ENCODE data around the gene MFAP2. TPM values are rescaled to one million over a fixed set of nuclear protein-coding genes. Genes with fewer than 3 reads are reported as not detected.

MFAP2 gene
- total RNA-seq, 2 donors from 2014 or later = 120 to 170 TPM

GRCh38 chr1:17005365-17005740 lies 24.9 kb upstream of the MFAP2 start:
- Mint-ChIP-seq H3K9me3 (no peaks in the 10 kb centered on the region), H3K4me1 (no peaks in the 10 kb centered on the region), H3K36me3 (ENCODE audit: low read depth) (peaks cover 22% of the 10 kb centered on the region), H3K4me3 (no peak overlapping the region), H3K27ac (no peak overlapping the region), H3K27me3 (ENCODE audit: insufficient read depth) (no peaks in the 10 kb centered on the region)
- TF ChIP-seq, protein P1, sequence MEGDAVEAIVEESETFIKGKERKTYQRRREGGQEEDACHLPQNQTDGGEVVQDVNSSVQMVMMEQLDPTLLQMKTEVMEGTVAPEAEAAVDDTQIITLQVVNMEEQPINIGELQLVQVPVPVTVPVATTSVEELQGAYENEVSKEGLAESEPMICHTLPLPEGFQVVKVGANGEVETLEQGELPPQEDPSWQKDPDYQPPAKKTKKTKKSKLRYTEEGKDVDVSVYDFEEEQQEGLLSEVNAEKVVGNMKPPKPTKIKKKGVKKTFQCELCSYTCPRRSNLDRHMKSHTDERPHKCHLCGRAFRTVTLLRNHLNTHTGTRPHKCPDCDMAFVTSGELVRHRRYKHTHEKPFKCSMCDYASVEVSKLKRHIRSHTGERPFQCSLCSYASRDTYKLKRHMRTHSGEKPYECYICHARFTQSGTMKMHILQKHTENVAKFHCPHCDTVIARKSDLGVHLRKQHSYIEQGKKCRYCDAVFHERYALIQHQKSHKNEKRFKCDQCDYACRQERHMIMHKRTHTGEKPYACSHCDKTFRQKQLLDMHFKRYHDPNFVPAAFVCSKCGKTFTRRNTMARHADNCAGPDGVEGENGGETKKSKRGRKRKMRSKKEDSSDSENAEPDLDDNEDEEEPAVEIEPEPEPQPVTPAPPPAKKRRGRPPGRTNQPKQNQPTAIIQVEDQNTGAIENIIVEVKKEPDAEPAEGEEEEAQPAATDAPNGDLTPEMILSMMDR (conservative IDR thresholded peaks at IDR 0.05) = no peak
- Histone ChIP-seq H3K4me1 (ENCODE audit: control insufficient read depth, insufficient read depth, low read length) (no peaks in the 10 kb centered on the region), H3K36me3 (ENCODE audit: control insufficient read depth, insufficient read depth, low read length) (peaks cover 30% of the 10 kb centered on the region), H3K27me3 (ENCODE audit: control insufficient read depth, insufficient read depth, low read length, poor library complexity, severe bottlenecking) (no peaks in the 10 kb centered on the region), H3K9me3 (ENCODE audit: control insufficient read depth, low read length) (no peaks in the 10 kb centered on the region), H3K27ac (ENCODE audit: low read depth, low read length) (no peak overlapping the region), H3K9ac (ENCODE audit: extremely low read depth, low read length, poor library complexity, severe bottlenecking) (no peak overlapping the region), H3K4me3 (ENCODE audit: low read length) (no peak overlapping the region)
- no peak for DNase-seq
- WGBS, 2 experiments (ENCODE audit: insufficient coverage in 1 of 2, insufficient read length in 1 of 2) = 94 to 96% methylated on average over 12 to 19 of the region's 19 CpGs

DNA sequence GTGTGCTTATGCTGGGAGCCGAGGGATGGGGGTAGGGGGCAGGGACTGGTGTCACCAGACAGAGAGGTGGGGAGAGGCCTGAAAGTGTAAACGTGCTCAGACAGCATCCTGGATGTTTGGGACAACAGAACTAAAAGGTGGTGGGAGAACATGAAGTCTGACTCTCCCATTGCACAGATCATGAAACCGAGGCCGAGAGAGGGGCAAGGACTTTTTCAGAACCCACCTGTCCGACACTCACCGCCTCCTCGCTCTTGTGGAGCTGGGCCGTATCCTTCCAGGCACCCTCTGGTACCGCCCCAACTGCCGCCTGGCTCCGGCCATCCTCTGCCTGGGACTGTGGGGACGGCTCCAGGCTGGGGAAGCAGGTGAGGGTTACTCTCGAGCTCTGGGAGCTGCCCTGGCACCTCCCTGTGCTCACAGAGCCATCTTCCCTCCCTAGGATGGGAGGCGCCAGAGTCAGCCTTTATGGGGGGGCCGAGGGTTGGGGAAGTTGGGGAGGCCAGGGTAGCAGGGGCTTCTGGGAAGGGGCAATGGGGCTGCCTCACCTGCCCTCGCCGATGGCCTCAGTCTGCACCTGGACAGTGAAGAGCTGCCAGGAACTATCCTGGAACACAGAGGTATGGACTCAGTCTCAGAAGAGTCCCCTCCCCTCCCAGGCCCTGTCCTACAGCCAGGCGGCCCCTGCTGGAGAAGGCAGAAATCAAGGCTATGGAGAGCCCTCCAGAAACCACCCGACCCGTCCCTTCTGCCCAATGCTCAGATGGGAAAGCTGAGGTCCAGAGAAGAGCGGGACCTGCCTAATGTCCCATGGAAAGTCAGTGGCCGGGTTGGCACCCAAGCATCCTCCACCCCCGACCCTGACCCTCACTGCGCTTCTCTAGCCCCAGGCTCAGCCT lies 24.3 kb upstream of the MFAP2 start:
- Histone ChIP-seq H3K36me3 (ENCODE audit: control insufficient read depth, insufficient read depth, low read length) (peaks cover 34% of the 10 kb centered on the region), H3K27me3 (ENCODE audit: control insufficient read depth, insufficient read depth, low read length, poor library complexity, severe bottlenecking) (no peaks in the 10 kb centered on the region), H3K4me3 (ENCODE audit: low read length) (no peak overlapping the region), H3K27ac (ENCODE audit: low read depth, low read length) (no peak overlapping the region), H3K4me1 (ENCODE audit: control insufficient read depth, insufficient read depth, low read length) (no peaks in the 10 kb centered on the region), H3K9ac (ENCODE audit: extremely low read depth, low read length, poor library complexity, severe bottlenecking) (no peak overlapping the region), H3K9me3 (ENCODE audit: control insufficient read depth, low read length) (no peaks in the 10 kb centered on the region)
- 91 to 96% methylated on average over 17 to 24 of the region's 24 CpGs for WGBS, 2 experiments (ENCODE audit: insufficient coverage in 1 of 2, insufficient read length in 1 of 2)
- Mint-ChIP-seq H3K4me1 (no peaks in the 10 kb centered on the region), H3K36me3 (ENCODE audit: low read depth) (peaks cover 26% of the 10 kb centered on the region), H3K27ac (no peak overlapping the region), H3K4me3 (no peak overlapping the region), H3K9me3 (no peaks in the 10 kb centered on the region), H3K27me3 (ENCODE audit: insufficient read depth) (no peaks in the 10 kb centered on the region)
- TF ChIP-seq, protein P1 (conservative IDR thresholded peaks at IDR 0.05) = peak; percentile 43
- no peak for DNase-seq

DNA sequence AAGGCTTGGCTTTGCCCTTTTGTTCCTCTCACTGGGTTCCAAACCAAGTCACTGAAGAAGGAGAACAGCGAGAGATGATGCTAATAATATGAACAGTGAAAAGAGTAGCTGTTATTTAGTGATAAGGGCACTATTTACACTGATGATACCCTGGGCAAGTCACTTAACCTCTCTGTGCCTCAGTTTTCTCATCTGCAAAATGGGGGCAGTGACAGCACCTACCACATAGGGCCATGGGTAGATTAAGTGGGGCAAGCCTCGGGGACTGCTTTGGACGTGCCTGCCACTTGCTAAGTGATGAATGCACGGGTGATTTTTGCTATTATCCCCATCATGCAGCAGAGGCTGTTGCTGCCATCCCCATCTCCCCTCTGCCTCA lies 22.1 kb upstream of the MFAP2 start:
- Histone ChIP-seq H3K4me3 (ENCODE audit: low read length) (no peak overlapping the region), H3K4me1 (ENCODE audit: control insufficient read depth, insufficient read depth, low read length) (no peaks in the 10 kb centered on the region), H3K27me3 (ENCODE audit: control insufficient read depth, insufficient read depth, low read length, poor library complexity, severe bottlenecking) (no peaks in the 10 kb centered on the region), H3K27ac (ENCODE audit: low read depth, low read length) (no peak overlapping the region), H3K36me3 (ENCODE audit: control insufficient read depth, insufficient read depth, low read length) (peaks cover 47% of the 10 kb centered on the region), H3K9me3 (ENCODE audit: control insufficient read depth, low read length) (no peaks in the 10 kb centered on the region), H3K9ac (ENCODE audit: extremely low read depth, low read length, poor library complexity, severe bottlenecking) (no peak overlapping the region)
- Mint-ChIP-seq H3K4me1 (no peaks in the 10 kb centered on the region), H3K27ac (no peak overlapping the region), H3K4me3 (no peak overlapping the region), H3K9me3 (no peaks in the 10 kb centered on the region), H3K27me3 (ENCODE audit: insufficient read depth) (no peaks in the 10 kb centered on the region), H3K36me3 (ENCODE audit: low read depth) (peaks cover 37% of the 10 kb centered on the region)
- DNase-seq = no peak
- WGBS, 2 experiments (ENCODE audit: insufficient coverage in 1 of 2, insufficient read length in 1 of 2) = 89 to 95% methylated on average over 4 of the region's 4 CpGs
- TF ChIP-seq, protein P1 (conservative IDR thresholded peaks at IDR 0.05) = no peak

All from endodermal cell (in vitro differentiated cells).